Right renal pelvis (tissue), 4 donors: ENCODE results near the gene RNF26. TPM values are rescaled to one million over a fixed set of nuclear protein-coding genes. Genes with fewer than 3 reads are reported as not detected.
A peak's percentile ranks its signal among the peaks of the same experiment; 100 is the strongest.

Source experiments
- DNase-seq, 4 donors: peaks; one replicate each; pipeline ENCODE4 v3.0.0-alpha.2; 2013; ENCODE audit warnings: low read depth in 4 of 4, low spot score in 3 of 4, missing footprints in 1 of 4
- polyA plus RNA-seq, 4 donors: library from polyadenylated mRNA; unstranded; fragments of 120-200 nt; gene quantifications; one replicate each; pipeline ENCODE4 v1.2.1, GENCODE V29; 2013; ENCODE audit not compliant: insufficient read length in 4 of 4

RNF26 gene
- polyA plus RNA-seq = 10 to 100 TPM; 32.2 to 36.8 (median 32.9) TPM

DNA sequence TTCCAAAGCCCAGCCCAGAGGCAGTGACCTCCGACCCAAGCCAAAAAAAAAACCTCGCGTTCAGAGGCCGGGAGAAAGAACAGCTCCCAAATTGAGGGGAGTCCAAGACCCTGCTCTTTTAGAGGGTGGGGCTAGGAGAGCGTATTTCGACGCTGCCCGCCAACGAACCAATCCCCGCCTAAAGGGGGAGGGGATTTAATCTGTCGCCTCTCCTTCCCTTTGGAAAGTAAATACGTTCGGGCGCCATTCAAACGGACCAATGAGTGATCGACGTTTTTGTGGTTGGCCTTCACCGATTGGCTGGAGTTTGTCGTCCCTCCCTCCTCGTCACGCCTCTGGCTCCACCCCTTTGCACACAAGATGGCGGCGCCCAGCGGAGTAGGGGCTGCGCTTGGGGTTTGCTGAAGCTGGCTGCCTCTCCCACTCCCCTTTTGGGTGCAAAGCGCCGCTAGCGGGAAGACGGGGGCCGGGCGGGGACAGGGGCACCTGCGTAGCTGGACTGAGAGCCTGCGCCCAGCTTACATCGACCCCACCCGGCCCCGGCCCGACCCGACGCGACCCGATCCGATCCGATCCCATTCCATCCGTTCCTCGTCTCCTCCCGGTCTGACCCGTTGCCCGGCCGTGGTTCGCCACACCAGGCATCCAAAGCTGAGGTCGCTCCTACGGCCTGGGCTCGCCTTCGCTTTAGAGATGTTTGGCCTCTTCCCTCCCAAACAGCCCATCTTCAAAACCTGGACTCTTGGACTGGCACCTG lies at the start of gene RNF26:
TSS of gene RNF26 (plus strand) at position 354 of the 757 bp plus-strand sequence. CDS start 596 bp downstream, outside the sequence.
- DNase-seq = peak; percentile 94 to 98 (median 96)

DNA sequence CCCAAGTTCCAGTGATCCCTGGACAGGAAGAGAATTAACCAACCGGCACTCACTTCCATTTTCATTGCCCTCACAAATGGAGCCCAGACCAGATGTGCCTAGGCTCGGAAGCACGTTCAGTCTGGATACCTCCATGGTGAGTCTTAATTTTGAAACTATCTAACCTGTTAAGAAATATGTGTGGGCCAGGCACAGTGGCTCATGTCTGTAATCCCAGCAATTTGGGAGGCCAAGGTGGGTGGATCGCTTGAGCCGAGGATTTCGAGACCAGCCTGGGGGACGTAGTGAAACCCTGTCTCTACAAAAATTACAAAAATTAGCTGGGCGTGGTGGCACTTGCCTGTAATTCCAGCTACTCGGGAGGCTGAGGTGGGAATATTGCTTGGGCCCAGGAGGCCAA lies 48.9 kb upstream of the RNF26 start:
- DNase-seq = no peak

DNA sequence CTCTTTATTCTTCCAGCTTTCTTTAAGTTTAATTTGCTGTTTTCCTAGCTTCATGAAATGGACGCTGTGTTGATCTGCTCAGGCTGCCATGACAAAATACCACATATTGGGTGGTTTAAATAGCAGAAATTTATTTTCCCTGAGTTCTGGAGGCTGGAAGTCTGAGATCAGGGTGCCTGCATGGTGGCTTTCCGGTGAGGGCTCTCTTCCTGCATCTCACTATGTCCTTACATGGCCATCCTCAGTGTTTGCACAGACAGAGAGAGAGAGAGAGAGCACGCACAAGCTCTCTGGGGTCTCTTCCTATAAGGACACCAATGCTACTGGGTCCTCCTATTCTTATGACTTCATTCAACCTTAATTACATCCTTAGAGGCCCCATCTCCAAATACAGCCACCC lies 46.1 kb upstream of the RNF26 start:
- DNase-seq = no peak

DNA sequence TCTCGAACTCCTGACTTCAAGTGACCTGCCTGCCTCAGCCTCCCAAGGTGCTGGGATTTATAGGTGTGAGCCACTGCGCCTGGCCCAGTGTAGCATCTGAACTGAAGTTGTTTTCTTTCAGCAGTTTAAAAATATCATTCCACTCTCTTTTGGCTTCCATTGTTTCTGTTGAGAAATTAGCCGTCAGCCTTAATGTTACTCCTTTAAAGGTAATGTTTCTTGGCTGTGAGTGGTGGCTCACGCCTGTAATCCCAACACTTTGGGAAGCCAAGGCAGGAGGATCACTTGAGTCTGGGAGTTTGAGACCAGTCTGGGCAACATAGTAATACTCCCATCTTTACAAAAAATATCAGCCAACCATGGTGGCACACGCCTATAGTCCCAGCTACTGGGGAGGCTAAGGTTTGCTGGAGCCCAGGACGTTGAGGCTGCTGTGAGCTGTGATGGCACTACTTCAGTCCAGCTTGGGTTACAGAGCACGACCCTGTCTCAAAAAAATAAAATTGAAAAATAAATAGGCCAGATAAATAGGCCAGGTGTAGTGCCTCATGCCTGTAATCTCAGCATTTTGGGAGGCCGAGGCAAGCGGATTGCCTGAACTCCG lies 43.3 kb upstream of the RNF26 start:
- no peak for DNase-seq

DNA sequence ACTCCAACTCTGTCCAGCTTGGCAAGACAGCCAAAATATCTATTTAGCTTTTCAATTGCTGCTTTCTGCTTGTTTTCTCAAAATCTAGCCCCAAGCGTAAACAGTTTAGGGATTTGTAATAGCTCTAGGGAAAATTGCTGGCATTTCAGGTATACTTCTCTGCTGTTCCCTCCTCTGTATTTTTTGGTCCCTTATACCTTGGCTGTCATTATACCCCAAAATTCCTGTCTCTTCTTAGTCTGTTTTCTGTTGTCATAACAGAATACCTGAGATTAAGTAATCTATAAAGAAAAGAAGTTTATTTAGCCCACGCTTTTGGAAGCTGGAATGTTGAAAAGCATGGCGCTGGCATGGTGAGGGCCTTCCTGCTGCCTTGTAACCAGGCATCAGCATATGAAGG lies 40.9 kb upstream of the RNF26 start:
- no peak for DNase-seq

DNA sequence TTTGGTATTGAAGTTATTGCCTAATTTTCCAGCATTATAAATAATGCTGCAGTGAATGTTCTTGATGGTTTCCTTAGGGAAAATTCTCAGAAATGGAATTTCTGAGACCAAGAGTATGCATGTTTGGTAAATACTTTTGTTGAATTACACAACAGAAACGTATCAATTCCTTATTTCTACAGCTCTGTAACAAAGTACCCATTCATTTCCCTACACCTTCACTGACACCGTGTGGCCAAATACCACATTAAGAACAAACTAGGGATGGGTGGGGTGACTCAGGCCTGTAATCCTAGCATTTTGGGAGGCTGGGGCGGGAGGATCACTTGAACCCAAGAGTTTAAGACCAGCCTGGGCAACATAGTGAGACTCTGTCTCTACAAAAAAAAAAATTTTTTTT lies 39.1 kb upstream of the RNF26 start:
- no peak for DNase-seq

- DNase-seq = no peak
Observed at GRCh38 chr11:119297938-119298337, 36.4 kb upstream of the RNF26 start.

- no peak for DNase-seq
Observed at GRCh38 chr11:119298726-119299125, 35.6 kb upstream of the RNF26 start.

GRCh38 chr11:119299416-119299815 lies 34.9 kb upstream of the RNF26 start:
- no peak for DNase-seq

DNA sequence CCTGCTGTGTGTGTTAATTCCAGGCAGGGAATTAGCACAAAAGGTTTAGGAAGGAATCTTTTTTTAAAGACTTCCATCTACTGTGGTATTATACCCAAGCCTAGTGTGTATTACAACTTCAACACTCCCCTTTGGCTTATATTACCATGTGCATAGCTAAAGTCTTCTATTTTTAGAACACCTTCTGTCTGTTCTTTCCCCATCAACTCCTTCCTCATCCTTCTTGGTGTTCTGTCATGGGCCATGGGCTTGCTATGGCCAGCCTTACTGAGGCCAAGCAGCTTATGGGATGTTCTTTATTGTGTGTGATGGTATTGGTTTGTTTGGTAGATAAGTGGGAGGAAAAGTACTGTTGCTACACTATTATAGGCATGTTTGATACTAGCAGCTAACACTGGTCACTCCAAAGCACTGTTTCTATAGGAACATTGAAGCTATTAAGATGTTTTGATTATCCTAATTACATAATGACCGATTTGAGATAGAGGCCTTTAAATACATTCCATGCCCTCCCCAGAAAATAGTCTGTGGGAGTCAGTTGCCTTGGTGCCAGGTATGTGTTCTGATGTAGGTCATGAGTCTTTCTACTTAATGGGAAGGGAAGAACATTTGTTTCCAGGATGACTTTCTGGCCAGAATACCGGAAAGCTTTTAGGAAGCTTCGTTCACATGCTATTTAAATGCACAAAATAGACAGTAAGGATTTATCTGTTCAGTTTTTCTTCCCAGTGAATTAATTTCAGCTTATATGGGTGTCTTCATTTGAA lies 33.9 kb upstream of the RNF26 start:
- no peak for DNase-seq

- DNase-seq = no peak
Observed at GRCh38 chr11:119303227-119303718, 31.1 kb upstream of the RNF26 start.

GRCh38 chr11:119305556-119306372 lies 28.6 kb upstream of the RNF26 start:
- DNase-seq = no peak

DNA sequence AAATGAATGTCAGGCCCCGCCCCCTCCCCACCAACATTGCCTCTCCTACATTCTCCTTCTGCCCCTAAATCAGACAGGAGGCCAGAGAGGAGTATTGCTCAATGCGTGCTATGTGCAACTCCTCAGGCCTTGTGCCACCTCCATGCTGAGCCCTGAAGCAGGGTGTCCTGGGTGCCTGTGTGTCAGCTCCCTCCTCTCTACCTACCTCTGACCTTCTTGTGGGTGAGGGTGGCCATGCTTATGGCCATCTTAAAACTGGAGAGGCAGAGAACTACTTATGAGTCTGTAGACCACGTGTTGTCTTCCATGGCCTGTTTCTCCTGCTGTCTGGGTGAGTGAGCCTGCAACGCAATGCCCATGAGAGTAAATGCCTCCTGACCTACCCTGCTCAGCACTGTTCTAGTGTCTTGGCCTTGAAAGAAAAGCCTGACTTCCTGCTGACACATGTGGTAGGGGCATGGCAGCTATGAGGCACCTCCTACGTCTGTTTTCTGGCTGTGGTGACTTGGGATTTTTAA lies 27.9 kb upstream of the RNF26 start:
- no peak for DNase-seq

GRCh38 chr11:119307219-119307618 lies 27.1 kb upstream of the RNF26 start:
- no peak for DNase-seq

DNA sequence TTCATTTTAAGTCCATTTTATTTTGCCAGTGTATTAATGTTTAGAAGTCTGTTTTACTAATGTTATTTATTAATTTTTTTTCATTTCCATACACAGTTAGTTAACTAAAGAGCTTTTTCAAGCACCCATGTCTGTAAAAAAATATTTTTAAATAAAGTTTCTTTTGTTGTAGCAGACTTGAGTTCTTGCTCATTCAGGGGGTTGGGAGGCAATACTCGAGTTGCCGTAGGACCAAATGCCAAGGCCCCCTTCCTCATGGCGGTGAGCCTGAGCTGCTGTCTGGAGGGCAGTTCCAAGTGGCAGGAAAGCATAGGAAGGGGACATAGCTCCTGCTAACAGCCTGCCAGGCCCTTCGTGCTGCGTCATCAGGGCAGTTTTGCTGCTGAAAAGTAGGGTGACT lies 26.4 kb upstream of the RNF26 start:
- no peak for DNase-seq

GRCh38 chr11:119309411-119309810 lies 24.9 kb upstream of the RNF26 start:
- DNase-seq = no peak

- DNase-seq = no peak
Observed at GRCh38 chr11:119309953-119310681, 24.2 kb upstream of the RNF26 start.

GRCh38 chr11:119310682-119311052 lies 23.7 kb upstream of the RNF26 start:
- no peak for DNase-seq

- DNase-seq = no peak
Observed at GRCh38 chr11:119314726-119315125, 19.6 kb upstream of the RNF26 start.
